A673 (cell line): ENCODE results near the gene PCP2.

Source experiments
- CTCF ChIP-seq: fragments of 300-800, 200-600 bp; sonication (generic); conservative IDR thresholded peaks from 2 replicates; pipeline ENCODE4 v1.5.1; 2017; ENCODE audit warnings: low read depth, mild to moderate bottlenecking, antibody characterized with exemption, low read length, moderate library complexity, mixed read lengths
- EZH2 ChIP-seq: fragments of 200-600 bp; sonication (generic); IDR thresholded peaks from 2 replicates; pipeline ENCODE4 v1.6.1; 2017; ENCODE audit warnings: borderline replicate concordance, low read depth, mild to moderate bottlenecking, mixed read lengths, antibody characterized with exemption, low read length; ENCODE audit not compliant: poor library complexity, severe bottlenecking

GRCh38 chr19:7679771-7680605 is 46.5 kb upstream of the PCP2 start:
- TF ChIP-seq CTCF = no peak
- TF ChIP-seq EZH2 = no peak
